Fibroblast of skin of abdomen (primary cell): ENCODE data around the gene APOM.

ENCODE experiments used
- DNase-seq: peaks from one replicate; pipeline ENCODE4 v3.0.0-alpha.2; 2013

APOM gene

DNA sequence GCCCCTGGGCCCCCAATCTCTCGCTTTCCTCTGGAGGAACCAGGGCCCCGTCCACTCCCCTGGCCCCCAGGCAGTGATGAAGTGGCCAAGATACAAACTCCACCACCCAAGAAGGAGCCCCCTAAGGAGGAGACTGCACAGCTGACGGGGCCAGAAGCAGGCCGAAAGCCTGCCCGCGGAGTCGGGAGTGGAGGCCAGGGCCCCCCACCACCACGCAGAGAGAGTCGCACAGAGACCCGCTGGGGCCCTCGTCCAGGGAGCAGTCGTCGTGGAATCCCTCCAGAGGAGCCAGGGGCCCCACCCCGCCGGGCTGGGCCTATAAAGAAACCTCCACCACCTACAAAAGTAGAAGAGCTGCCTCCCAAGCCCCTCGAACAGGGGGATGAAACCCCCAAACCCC lies 24.5 kb upstream of the APOM start:
- no peak for DNase-seq

- DNase-seq: no peak
Measured at GRCh38 chr6:31631681-31632278, 23.9 kb upstream of the APOM start.

DNA sequence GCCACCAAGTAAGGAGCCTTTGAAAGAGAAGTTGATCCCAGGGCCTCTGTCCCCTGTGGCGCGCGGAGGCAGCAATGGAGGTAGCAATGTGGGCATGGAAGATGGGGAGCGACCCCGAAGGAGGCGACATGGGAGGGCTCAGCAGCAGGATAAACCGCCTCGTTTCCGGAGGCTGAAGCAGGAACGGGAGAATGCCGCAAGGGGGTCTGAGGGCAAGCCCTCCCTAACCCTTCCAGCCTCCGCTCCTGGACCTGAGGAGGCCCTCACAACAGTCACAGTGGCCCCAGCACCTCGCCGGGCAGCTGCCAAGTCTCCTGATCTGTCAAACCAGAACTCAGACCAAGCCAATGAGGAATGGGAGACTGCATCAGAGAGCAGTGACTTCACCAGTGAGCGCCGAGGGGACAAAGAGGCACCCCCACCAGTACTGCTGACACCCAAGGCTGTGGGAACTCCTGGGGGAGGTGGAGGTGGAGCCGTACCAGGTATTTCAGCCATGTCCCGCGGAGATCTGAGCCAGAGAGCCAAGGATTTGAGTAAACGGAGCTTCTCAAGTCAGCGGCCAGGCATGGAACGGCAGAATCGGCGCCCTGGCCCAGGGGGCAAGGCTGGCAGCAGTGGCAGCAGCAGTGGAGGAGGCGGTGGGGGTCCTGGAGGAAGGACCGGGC lies 23.3 kb upstream of the APOM start:
- no peak for DNase-seq

GRCh38 chr6:31633447-31633846 lies 22.2 kb upstream of the APOM start:
- no peak for DNase-seq

DNA sequence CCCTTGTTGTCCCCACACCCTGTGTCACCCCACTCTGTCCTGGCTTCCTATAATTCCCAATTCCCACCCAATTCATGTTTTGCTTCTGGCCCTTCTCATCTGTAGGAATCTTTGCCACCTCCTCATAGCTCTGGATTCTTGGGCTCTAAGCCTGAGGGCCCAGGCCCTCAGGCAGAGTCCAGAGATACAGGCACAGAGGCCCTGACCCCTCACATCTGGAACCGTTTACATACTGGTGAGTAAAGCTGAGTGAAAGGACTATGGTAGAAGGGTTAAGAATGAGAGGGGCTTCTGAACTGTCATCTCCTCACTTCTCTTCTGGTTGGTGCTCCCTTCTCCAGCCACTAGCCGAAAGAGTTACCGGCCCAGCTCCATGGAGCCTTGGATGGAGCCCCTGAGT lies 21.6 kb upstream of the APOM start:
- DNase-seq: no peak

- no peak for DNase-seq
Measured at GRCh38 chr6:31634969-31635575, 20.6 kb upstream of the APOM start.

DNA sequence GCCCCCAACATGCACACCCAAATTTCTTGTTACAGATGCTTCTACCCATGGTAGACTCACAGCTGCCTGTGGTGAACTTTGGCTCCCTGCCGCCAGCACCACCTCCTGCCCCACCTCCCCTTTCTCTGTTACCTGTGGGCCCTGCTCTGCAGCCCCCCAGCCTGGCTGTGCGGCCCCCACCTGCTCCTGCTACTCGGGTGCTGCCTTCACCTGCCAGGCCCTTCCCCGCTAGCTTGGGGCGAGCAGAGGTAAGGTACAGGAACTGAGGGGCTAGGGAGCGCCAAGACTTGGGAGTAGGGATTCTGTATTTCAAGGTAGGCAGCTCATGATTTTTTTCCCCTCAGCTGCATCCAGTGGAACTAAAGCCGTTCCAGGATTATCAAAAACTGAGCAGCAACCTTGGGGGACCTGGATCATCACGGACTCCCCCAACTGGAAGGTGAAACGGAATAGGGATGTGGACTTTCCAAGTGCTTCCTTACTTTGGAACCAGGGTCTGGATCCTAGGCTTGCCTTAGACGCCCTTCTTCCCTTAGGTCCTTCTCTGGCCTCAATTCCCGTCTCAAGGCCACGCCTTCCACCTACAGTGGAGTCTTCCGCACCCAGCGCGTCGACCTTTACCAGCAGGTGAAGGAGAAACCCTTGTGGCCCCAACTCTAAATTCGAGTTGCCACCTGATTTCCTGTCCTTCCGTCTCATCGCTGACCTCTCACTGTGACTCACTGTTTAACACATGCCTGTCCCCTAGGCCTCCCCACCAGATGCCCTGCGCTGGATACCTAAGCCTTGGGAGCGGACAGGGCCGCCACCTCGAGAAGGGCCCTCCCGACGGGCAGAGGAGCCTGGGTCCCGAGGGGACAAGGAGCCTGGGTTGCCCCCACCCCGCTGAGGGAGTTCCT lies 18.7 kb upstream of the APOM start:
- DNase-seq: no peak

GRCh38 chr6:31639043-31639442 lies 16.7 kb upstream of the APOM start:
- no peak for DNase-seq

- peak; percentile 41 for DNase-seq
Measured at GRCh38 chr6:31639449-31639861, 16.2 kb upstream of the APOM start.

GRCh38 chr6:31640612-31641011 lies 15.1 kb upstream of the APOM start:
- DNase-seq: no peak

DNA sequence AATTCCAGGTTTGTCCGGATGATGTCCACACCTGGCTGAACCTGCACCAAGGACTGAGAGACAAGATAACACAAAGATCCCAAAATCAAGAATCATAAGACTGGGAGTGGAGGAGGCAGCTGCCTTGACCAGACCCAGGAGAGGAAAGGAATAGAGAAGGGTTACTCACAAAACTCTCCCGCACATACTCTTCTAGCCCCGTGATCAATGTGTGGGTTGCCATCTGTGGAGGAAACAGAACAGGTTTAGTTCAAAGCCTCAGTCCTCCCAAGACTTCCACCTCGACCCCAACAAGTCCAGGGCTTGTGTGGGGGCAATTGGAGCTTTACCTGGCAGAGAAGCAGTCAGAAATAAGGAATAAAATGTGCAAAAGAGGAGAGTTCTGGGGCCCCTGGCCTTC lies 14.3 kb upstream of the APOM start:
- no peak for DNase-seq

GRCh38 chr6:31642798-31643570 lies 12.7 kb upstream of the APOM start:
- no peak for DNase-seq

DNA sequence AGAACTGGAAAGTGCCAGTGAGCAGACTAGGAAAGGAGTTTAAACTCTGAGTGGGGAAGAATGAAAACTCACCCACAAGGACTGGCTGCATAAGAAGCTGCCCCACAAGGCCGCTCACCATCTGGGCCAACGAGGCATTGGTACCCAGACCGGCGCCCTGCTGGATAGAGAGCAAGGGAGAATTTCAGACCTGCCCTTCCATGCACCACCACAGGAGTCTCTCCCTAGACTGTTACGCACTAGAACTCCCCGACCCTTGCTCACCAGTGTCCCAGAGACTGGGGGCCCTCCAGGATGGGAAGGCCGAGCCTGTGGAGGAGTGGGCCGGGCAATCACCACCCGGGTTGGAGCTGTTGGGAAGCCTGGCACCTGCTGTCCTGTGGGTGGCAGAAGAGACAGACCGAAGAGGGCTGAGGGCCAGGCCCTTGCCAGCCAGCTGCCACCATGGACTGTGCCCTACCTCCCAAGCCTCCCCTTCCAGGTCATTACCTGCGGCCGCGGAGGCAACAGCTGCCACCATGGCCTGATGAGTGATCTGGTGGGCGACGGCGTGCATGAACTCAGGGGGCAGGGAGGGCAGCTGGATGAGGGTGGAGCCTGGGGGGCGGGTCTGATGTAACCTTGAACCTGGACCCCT lies 11.8 kb upstream of the APOM start:
- DNase-seq: no peak

GRCh38 chr6:31645325-31645724 lies 10.4 kb upstream of the APOM start:
- DNase-seq: no peak

DNA sequence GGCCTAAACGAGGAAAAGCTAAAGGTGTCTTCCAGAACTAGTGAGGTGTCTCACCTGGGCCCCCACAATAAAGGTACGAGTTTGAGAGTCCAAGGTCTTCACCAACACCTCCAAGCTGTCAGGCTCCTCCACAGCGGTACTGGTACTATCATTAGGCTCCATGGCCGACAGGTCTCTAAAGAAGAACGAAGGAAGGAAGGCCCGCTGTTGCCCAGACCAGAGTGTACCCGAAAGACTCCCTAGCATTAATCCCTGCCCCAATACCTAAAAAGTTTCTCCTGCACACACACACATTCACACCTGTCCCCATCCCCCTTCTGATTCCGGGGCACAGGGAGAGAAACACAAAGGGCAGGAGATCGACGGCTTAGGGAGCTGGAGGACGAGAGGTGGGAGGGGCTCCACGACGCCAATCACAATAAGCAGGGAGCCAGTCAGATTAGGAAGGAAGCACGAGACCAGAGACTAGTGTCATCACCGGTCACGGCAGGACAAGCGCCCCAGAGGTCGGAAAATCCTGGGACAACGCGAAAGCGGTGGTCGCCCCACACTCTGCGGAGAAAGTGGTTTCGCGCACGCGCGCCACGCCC lies 4.0 kb upstream of the APOM start:
- peak; percentile 64 for DNase-seq

- DNase-seq: no peak
Measured at GRCh38 chr6:31652925-31653724, 2.6 kb upstream of the APOM start.

- no peak for DNase-seq
Measured at GRCh38 chr6:31654574-31655348, 933 bp upstream of the APOM start.

DNA sequence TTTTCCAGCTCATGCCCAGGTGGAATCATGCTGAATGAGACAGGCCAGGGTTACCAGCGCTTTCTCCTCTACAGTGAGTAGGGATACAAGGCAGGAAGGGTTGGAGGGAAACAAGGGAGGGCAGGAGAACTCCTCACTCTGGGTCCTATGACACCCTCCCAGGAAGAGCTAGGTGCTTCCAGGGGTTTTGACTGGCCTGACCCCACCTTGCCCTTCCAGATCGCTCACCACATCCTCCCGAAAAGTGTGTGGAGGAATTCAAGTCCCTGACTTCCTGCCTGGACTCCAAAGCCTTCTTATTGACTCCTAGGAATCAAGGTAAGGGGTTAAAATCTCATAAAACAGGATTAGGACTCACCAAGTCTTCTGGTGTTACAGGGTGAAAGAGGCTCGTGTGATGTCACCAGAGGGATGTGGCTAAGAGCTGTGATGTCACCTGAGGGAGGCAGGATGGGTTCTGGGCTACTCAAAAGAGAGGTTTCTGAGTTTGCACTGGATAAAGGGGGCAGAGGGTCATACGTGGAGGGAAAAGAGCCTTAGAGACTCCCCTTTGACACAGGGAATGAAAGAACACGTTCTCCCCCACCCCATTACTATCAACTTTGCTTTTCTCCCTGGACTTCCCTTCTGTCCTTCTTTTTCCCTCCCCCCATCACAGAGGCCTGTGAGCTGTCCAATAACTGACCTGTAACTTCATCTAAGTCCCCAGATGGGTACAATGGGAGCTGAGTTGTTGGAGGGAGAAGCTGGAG lies 1.9 kb downstream of the APOM start:
- no peak for DNase-seq

DNA sequence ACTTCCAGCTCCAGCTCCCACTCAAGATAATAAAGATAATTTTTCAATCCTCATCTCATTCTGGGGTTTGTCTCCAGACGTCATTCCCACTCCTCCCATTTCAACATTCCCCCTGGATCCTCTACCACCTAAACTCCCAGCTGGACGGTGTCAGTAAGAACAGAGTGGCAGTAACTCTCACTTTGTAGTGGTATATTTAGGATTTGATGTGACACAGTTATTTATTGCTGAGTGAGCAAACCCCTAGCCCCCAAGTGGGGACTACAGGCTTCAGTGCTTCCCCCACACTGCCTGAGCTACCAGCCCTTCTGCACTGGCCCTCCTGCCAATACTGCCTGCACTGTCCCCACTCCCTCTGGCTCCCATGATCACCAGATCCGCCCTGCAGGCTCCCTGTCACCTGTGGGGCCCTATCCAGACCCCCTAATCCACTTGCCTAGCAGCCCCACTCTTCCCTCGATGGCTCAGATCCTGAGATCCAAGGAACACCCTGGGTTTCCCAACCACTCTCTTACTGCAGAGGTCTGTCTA lies 2.5 kb downstream of the APOM start:
- no peak for DNase-seq
